GM12864 (cell line): ENCODE results near the gene OTUB2.

Experiments used
- DNase-seq: peaks from one replicate; pipeline ENCODE4 v3.0.0-alpha.2; 2011; ENCODE audit warnings: low read depth
- H3K4me3 ChIP-seq: 2 replicates; pipeline ENCODE4 v1.5.1; 2011; ENCODE audit warnings: mild to moderate bottlenecking, low read depth, low read length, control low read depth
- CTCF ChIP-seq: IDR thresholded peaks from 2 replicates; pipeline ENCODE4 v1.5.1; 2011; ENCODE audit warnings: low read depth, mild to moderate bottlenecking, moderate library complexity, low read length, control low read depth, inconsistent platforms; ENCODE audit errors: missing control alignments

OTUB2 gene

GRCh38 chr14:94038921-94039629 is 12.9 kb downstream of the OTUB2 start:
- no peak for TF ChIP-seq CTCF
- DNase-seq, result no peak
- H3K4me3 ChIP-seq, result no peak overlapping the region

GRCh38 chr14:94040247-94040646 is 14.1 kb downstream of the OTUB2 start:
- DNase-seq, result no peak
- no peak for TF ChIP-seq CTCF
- H3K4me3 ChIP-seq, result no peak overlapping the region

GRCh38 chr14:94040796-94041195 is 14.7 kb downstream of the OTUB2 start:
- TF ChIP-seq CTCF, result no peak
- DNase-seq, result no peak

GRCh38 chr14:94041551-94042346 is 15.6 kb downstream of the OTUB2 start:
- no peak for DNase-seq
- no peak for TF ChIP-seq CTCF
- H3K4me3 ChIP-seq, result no peak overlapping the region

More at GRCh38 chr14:94040796-94041195, 14.7 kb downstream of the OTUB2 start:
- H3K4me3 ChIP-seq, result no peak overlapping the region

GRCh38 chr14:94042433-94043091 is 16.4 kb downstream of the OTUB2 start:
- DNase-seq, result no peak
- H3K4me3 ChIP-seq, result no peak overlapping the region
- no peak for TF ChIP-seq CTCF

- no peak for DNase-seq
- no peak overlapping the region for H3K4me3 ChIP-seq
- no peak for TF ChIP-seq CTCF
Observed at GRCh38 chr14:94043111-94043755, 17.1 kb downstream of the OTUB2 start.
